ENCODE measurements around the gene CNNM1. TPM values are rescaled to one million over a fixed set of nuclear protein-coding genes. Genes with fewer than 3 reads are reported as not detected.

CNNM1 gene
- total RNA-seq, 1 donor from 2014 or later = 0.08 TPM

- no peak for TF ChIP-seq CTCF (IDR thresholded peaks at IDR 0.05; ENCODE audit: unreplicated experiment)
- no peak overlapping the region for H3K27ac Mint-ChIP-seq (ENCODE audit: unreplicated experiment)
- no peaks in the 10 kb centered on the region for H3K4me1 Mint-ChIP-seq (ENCODE audit: unreplicated experiment)
- no peaks in the 10 kb centered on the region for H3K9me3 Mint-ChIP-seq (ENCODE audit: unreplicated experiment)
- peaks cover 2% of the 10 kb centered on the region for H3K27me3 Mint-ChIP-seq (ENCODE audit: unreplicated experiment)
- H3K36me3 Mint-ChIP-seq (ENCODE audit: low read depth, unreplicated experiment) = no peaks in the 10 kb centered on the region
- no peak overlapping the region for H3K4me3 Mint-ChIP-seq (ENCODE audit: unreplicated experiment)
- DNase-seq (ENCODE audit: low spot score) = no peak
These were observed 36.6 kb downstream of the CNNM1 start for GRCh38 chr10:99365736-99366135.

GRCh38 chr10:99366666-99367065 lies 37.5 kb downstream of the CNNM1 start:
- H3K4me1 Mint-ChIP-seq (ENCODE audit: unreplicated experiment) = no peaks in the 10 kb centered on the region
- DNase-seq (ENCODE audit: low spot score) = no peak
- no peak overlapping the region for H3K27ac Mint-ChIP-seq (ENCODE audit: unreplicated experiment)
- H3K9me3 Mint-ChIP-seq (ENCODE audit: unreplicated experiment) = no peaks in the 10 kb centered on the region
- TF ChIP-seq CTCF (IDR thresholded peaks at IDR 0.05; ENCODE audit: unreplicated experiment) = no peak
- no peaks in the 10 kb centered on the region for H3K36me3 Mint-ChIP-seq (ENCODE audit: low read depth, unreplicated experiment)
- H3K4me3 Mint-ChIP-seq (ENCODE audit: unreplicated experiment) = no peak overlapping the region
- peaks cover 2% of the 10 kb centered on the region for H3K27me3 Mint-ChIP-seq (ENCODE audit: unreplicated experiment)

- H3K9me3 Mint-ChIP-seq (ENCODE audit: unreplicated experiment) = no peaks in the 10 kb centered on the region
- H3K4me1 Mint-ChIP-seq (ENCODE audit: unreplicated experiment) = no peaks in the 10 kb centered on the region
- TF ChIP-seq CTCF (IDR thresholded peaks at IDR 0.05; ENCODE audit: unreplicated experiment) = no peak
- H3K27ac Mint-ChIP-seq (ENCODE audit: unreplicated experiment) = no peak overlapping the region
- H3K27me3 Mint-ChIP-seq (ENCODE audit: unreplicated experiment) = peaks cover 2% of the 10 kb centered on the region
- no peaks in the 10 kb centered on the region for H3K36me3 Mint-ChIP-seq (ENCODE audit: low read depth, unreplicated experiment)
- DNase-seq (ENCODE audit: low spot score) = no peak
- no peak overlapping the region for H3K4me3 Mint-ChIP-seq (ENCODE audit: unreplicated experiment)
These were observed 39.5 kb downstream of the CNNM1 start for GRCh38 chr10:99368646-99369045.

GRCh38 chr10:99369126-99369525 lies 40.0 kb downstream of the CNNM1 start:
- Mint-ChIP-seq H3K4me1 (ENCODE audit: unreplicated experiment) (no peaks in the 10 kb centered on the region), H3K9me3 (ENCODE audit: unreplicated experiment) (no peaks in the 10 kb centered on the region), H3K36me3 (ENCODE audit: low read depth, unreplicated experiment) (no peaks in the 10 kb centered on the region), H3K27ac (ENCODE audit: unreplicated experiment) (no peak overlapping the region), H3K27me3 (ENCODE audit: unreplicated experiment) (peaks cover 2% of the 10 kb centered on the region), H3K4me3 (ENCODE audit: unreplicated experiment) (no peak overlapping the region)
- TF ChIP-seq CTCF (IDR thresholded peaks at IDR 0.05; ENCODE audit: unreplicated experiment) = no peak
- DNase-seq (ENCODE audit: low spot score) = no peak

GRCh38 chr10:99369551-99369950 lies 40.4 kb downstream of the CNNM1 start:
- Mint-ChIP-seq H3K4me3 (ENCODE audit: unreplicated experiment) (no peak overlapping the region), H3K36me3 (ENCODE audit: low read depth, unreplicated experiment) (no peaks in the 10 kb centered on the region)

More at GRCh38 chr10:99369551-99369950, 40.4 kb downstream of the CNNM1 start:
- H3K27ac Mint-ChIP-seq (ENCODE audit: unreplicated experiment) = no peak overlapping the region
- TF ChIP-seq CTCF (IDR thresholded peaks at IDR 0.05; ENCODE audit: unreplicated experiment) = no peak
- no peaks in the 10 kb centered on the region for H3K9me3 Mint-ChIP-seq (ENCODE audit: unreplicated experiment)
- DNase-seq (ENCODE audit: low spot score) = no peak
- H3K27me3 Mint-ChIP-seq (ENCODE audit: unreplicated experiment) = peaks cover 2% of the 10 kb centered on the region
- no peaks in the 10 kb centered on the region for H3K4me1 Mint-ChIP-seq (ENCODE audit: unreplicated experiment)

Data from endothelial cell (in vitro differentiated cells).